K562 (cell line): Measurements from ENCODE around the gene PRELID2. TPM values are rescaled to one million over a fixed set of nuclear protein-coding genes. Genes with fewer than 3 reads are reported as not detected.

Experiments used
- ARHGAP35 ChIP-seq: fragments of 450-650 bp; IDR thresholded peaks from 2 replicates; pipeline ENCODE4 v1.6.1; 2018; ENCODE audit not compliant: partially characterized antibody
- ARID2 ChIP-seq: fragments of 450-650 bp; IDR thresholded peaks from 2 replicates; pipeline ENCODE4 v1.6.1; 2017; ENCODE audit warnings: antibody characterized with exemption, mild to moderate bottlenecking
- ATF3 ChIP-seq, 2 experiments: fragments of 450-650 bp in 1 of 2; sonication (generic) in 1 of 2; formaldehyde crosslinking in 1 of 2; IDR thresholded peaks in 1 of 2; conservative IDR thresholded peaks in 1 of 2; 2 replicates each; pipeline versions ENCODE4 v1.6.1 to v1.8.1; 2016 to 2023; ENCODE audit warnings: mild to moderate bottlenecking in 2 of 2, moderate library complexity in 2 of 2, inconsistent platforms in 1 of 2, missing genetic modification reagents in 1 of 2
- BRF2 ChIP-seq: IDR thresholded peaks from 3 replicates; pipeline ENCODE4 v1.6.1; 2011; ENCODE audit warnings: borderline replicate concordance, mild to moderate bottlenecking; ENCODE audit not compliant: insufficient read length, insufficient read depth
- CCNT2 ChIP-seq: IDR thresholded peaks from 2 replicates; pipeline ENCODE4 v1.6.1; 2011; ENCODE audit warnings: borderline replicate concordance, low read depth, mild to moderate bottlenecking, moderate library complexity, mixed read lengths, low read length; ENCODE audit not compliant: insufficient read length; ENCODE audit errors: extremely low read depth
- CHCHD3 ChIP-seq: fragments of 250-450 bp; sonication (Bioruptor Pico); IDR thresholded peaks from 2 replicates; pipeline ENCODE4 v2.1.2; 2022; ENCODE audit warnings: mild to moderate bottlenecking
- CREB3L1 ChIP-seq: fragments of 450-650 bp; IDR thresholded peaks from 2 replicates; pipeline ENCODE4 v1.6.1; 2014; ENCODE audit warnings: low read depth, mild to moderate bottlenecking, moderate library complexity, borderline replicate concordance
- CSDE1 ChIP-seq, 2 experiments: fragments of 450-650 bp; IDR thresholded peaks; 2 replicates each; pipeline ENCODE4 v1.6.1; 2016; ENCODE audit warnings: mild to moderate bottlenecking in 1 of 2
- EP300 ChIP-seq: IDR thresholded peaks from 2 replicates; pipeline ENCODE4 v1.6.1; 2012; ENCODE audit warnings: low read length, improper control_type of control experiment
- FOXO4 ChIP-seq: fragments of 450-650 bp; formaldehyde crosslinking; IDR thresholded peaks from 2 replicates; pipeline ENCODE4 v1.4.0; 2020; ENCODE audit warnings: mild to moderate bottlenecking, moderate library complexity
- NR3C1 ChIP-seq: sonication (generic); formaldehyde crosslinking; IDR thresholded peaks from 2 replicates; pipeline ENCODE4 v1.8.1; 2022; ENCODE audit warnings: missing genetic modification reagents
- SMARCA4 ChIP-seq: fragments of 450-650 bp; IDR thresholded peaks from 2 replicates; pipeline ENCODE4 v1.6.1; 2016
- SRSF3 ChIP-seq: fragments of 200-400 bp; formaldehyde crosslinking; IDR thresholded peaks from 2 replicates; pipeline ENCODE4 v1.6.1; 2016; ENCODE audit warnings: mild to moderate bottlenecking, low read length, moderate library complexity; ENCODE audit not compliant: insufficient read depth
- YBX1 ChIP-seq: fragments of 450-650 bp; IDR thresholded peaks from 2 replicates; pipeline ENCODE4 v1.7.1; 2016; ENCODE audit warnings: mild to moderate bottlenecking
- ZBTB7A ChIP-seq: IDR thresholded peaks from 2 replicates; pipeline ENCODE4 v1.6.1; 2011; ENCODE audit warnings: low read depth, mild to moderate bottlenecking, low read length, moderate library complexity, borderline replicate concordance; ENCODE audit not compliant: control insufficient read depth
- ZBTB9 ChIP-seq: fragments of 450-650 bp; formaldehyde crosslinking; IDR thresholded peaks from 2 replicates; pipeline ENCODE4 v1.4.0; 2020; ENCODE audit warnings: mild to moderate bottlenecking, moderate library complexity
- ZC3H11A ChIP-seq: IDR thresholded peaks from 2 replicates; pipeline ENCODE4 v1.6.1; 2012; ENCODE audit warnings: low read depth, low read length, improper control_type of control experiment
- ZHX1 ChIP-seq: fragments of 150-350 bp; conservative IDR thresholded peaks from 2 replicates; pipeline ENCODE4 v1.6.1; 2014; ENCODE audit warnings: low read length
- ZNF217 ChIP-seq: sonication (generic); formaldehyde crosslinking; IDR thresholded peaks from 2 replicates; pipeline ENCODE4 v1.8.0; 2022; ENCODE audit warnings: mild to moderate bottlenecking, missing genetic modification reagents
- polyA plus RNA-seq, 8 experiments: library from polyadenylated mRNA; depleted of rRNA in 4 of 8; stranded (reverse) in 5 of 8; unstranded in 3 of 8; fragments of >200 nt; fragmentation: Nextera tagmentation in 2 of 8; fragmentation: Illumina TruSeq in 1 of 8; extraction: Ambion mirVana in 2 of 8; extraction: Trizol in 1 of 8; gene quantifications; 2 replicates each; pipeline versions ENCODE4 v1.2.1 to v1.2.3, GENCODE V29; 2011 to 2014; ENCODE audit warnings: inconsistent platforms in 1 of 8, missing spikeins in 1 of 8
- total RNA-seq, 7 experiments: library from RNA; depleted of rRNA in 6 of 7; stranded (reverse); fragments of >200 nt in 6 of 7; fragmentation: Illumina TruSeq in 2 of 7; extraction: Trizol in 2 of 7; gene quantifications; 2 replicates each; pipeline versions ENCODE4 v1.2.1 to v1.2.3, GENCODE V29; 2011 to 2021; ENCODE audit warnings: low replicate concordance in 1 of 7

PRELID2 gene
- total and polyA plus RNA-seq, 9 of the 15 experiments (the other 6 are each of a cell fraction or from before 2014, with no cell fraction given): 6.4 to 68.2 (median 28.8) TPM

GRCh38 chr5:145854651-145855258 is 19.6 kb upstream of the PRELID2 start (continued):
- TF ChIP-seq ZC3H11A: no peak
- TF ChIP-seq FOXO4 (CRISPR knock-in tag): no peak
- no peak for TF ChIP-seq ZHX1
- TF ChIP-seq ARID2: no peak
- TF ChIP-seq ZBTB7A: peak; percentile 40; the same call in 1 of the 2 replicates
- peak; percentile 99 for TF ChIP-seq ATF3 (IDR thresholded peaks at IDR 0.05)
- peak; percentile 97 for TF ChIP-seq ATF3 (CRISPR knock-in tag; conservative IDR thresholded peaks at IDR 0.05)
- TF ChIP-seq CHCHD3 (CRISPR knock-in tag): no peak
- no peak; a peak in 1 of 4 replicates for TF ChIP-seq CSDE1 (IDR thresholded peaks at IDR 0.05)
- TF ChIP-seq SMARCA4: peak; percentile 100
- peak; percentile 89 for TF ChIP-seq CCNT2
- TF ChIP-seq SRSF3: no peak
- TF ChIP-seq EP300: peak; percentile 98
- no peak for TF ChIP-seq CREB3L1
- peak; percentile 28; the same call in 1 of the 2 replicates for TF ChIP-seq ZBTB9 (CRISPR knock-in tag)
- no peak for TF ChIP-seq ARHGAP35
- no peak for TF ChIP-seq BRF2
- TF ChIP-seq NR3C1 (CRISPR knock-in tag): no peak
- no peak for TF ChIP-seq YBX1
- TF ChIP-seq ZNF217 (CRISPR knock-in tag): no peak
